Activated CD8-positive, alpha-beta memory T cell treated with anti-CD3 and anti-CD28 coated beads, Interleukin-2, amount 50 U/mL, for 48 hours (primary cell): ENCODE measurements around the gene CDK2.
"Not testable (repeated sequence)": the region's sequence is repeated elsewhere in the genome, so short reads cannot be mapped to it uniquely, and the experiment has no call there.

Experiments used
- DNase-seq: peaks from one replicate; pipeline ENCODE4 v3.0.0-alpha.2; 2020

The CDK2 gene

GRCh38 chr12:55966408-55967281, at the start of gene CDK2:
Gene CDK2, plus strand, starts transcription at chr12:55966830. Its CDS starts 179 bp downstream, at chr12:55967009.
- peak; percentile 96 for DNase-seq

- not testable (repeated sequence) for DNase-seq
These were observed 47.6 kb upstream of the CDK2 start for GRCh38 chr12:55919032-55919431.

- no peak for DNase-seq
These were observed 44.5 kb upstream of the CDK2 start for GRCh38 chr12:55922126-55922525.

- peak; percentile 38 for DNase-seq
These were observed 43.0 kb upstream of the CDK2 start for GRCh38 chr12:55923648-55924047.

DNA sequence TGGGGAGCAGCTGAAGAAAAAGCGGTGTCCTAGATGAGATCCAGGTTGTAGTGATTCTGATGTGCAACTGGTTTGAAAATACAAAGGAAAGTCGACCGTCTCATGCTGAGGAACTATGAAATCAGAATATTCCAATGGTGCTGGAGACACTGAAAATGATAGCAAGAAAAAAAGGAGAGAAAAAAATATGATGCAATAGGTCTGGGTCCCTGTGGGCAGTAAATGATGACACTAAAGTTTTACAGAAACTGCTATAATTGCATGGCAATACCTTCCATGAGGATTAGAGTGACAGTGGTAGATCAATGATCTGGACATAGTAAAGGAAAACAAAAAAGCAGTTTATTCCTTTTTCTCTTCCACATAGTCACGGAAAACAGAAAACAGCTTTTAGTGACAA, 41.3 kb upstream of the CDK2 start:
- DNase-seq: no peak

DNA sequence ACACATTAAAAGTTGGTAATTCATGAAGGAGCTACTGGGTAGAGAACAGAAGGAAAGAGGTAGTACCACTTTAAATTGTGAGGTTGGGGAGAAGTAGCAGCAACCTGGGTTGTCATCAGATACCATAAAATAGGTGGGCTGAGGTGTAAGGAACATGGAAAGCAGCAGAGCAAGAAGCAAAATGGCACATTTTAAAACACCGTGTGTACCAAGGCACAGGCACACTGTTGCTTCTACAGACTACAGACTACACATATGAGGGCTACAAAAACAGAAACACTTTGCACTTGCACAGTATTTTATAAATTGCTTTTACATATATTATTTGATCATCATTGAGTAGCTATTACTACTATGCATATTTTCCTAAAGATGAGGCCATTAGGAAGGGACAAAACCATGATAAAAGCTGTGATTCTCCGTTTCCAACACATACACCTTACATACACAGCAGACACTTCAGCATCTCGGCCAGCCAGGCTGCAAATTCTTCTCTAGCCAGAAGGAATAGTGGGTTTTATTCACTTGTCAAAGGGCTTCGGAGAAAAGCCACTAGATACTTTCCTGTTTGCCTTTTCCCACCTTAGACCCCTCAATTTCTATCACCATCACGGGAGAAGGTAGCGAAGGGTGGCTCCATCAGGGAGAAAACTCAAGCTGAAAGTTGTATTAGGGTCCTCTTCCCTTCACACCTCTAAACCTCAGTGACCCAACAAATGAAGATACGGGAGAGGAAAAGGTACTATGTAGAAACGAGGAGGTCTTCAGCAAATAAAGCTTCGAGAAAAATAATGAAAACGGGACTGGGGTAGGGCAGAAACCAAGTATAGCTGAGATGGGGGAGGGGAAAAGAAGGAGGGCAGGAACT, 40.5 kb upstream of the CDK2 start:
- DNase-seq: no peak

- DNase-seq: peak; percentile 96
These were observed 39.7 kb upstream of the CDK2 start for GRCh38 chr12:55926738-55927587.

DNA sequence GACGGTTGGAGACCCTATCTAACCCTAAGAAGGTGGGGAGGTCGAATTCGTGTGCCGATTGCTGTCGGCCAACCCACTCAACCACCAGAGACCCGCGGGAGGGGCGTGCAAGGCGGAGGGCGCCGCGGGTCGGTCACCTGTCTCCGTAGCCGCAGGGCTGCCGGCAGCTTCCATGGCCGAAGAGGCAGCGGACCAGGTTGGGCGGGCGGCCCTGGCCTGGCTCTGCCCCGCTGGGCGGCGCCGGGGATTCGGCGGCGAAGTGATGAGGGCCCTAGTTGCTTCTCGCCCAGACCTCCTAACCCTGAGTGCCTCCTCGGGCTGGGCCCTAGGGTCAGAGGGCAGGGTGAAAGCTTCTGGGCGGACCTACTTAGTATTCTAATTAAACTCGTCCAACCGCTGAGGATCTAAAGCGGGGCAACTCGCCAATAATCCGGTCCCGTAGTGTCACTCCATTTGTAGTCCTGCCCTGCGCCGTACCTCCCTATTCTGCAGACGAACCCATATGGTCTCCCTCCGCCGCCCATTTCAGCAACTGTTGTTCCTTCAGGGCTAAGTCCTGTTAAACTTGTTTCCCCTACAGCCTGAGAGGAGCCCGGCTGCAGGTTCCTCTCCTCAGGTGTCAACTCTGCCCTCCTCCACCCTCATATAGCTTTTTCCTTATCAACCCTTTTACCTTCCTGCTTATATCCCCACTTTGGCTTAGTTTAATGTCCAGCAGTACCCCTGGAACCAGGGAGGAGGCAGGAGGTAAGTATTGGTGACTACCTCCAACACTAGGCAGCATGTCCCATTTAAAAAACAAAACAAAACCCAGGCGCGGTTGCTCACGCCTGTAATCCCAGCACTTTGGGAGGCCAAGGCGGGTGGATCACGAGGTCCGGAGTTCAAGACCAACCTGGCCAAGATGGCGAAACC, 38.8 kb upstream of the CDK2 start, which contains the start of gene PYM1:
TSS of gene PYM1 (minus strand) at position 307 of the 915 bp plus-strand sequence. CDS start at position 174, 133 bp downstream.
- peak; percentile 81 for DNase-seq

DNA sequence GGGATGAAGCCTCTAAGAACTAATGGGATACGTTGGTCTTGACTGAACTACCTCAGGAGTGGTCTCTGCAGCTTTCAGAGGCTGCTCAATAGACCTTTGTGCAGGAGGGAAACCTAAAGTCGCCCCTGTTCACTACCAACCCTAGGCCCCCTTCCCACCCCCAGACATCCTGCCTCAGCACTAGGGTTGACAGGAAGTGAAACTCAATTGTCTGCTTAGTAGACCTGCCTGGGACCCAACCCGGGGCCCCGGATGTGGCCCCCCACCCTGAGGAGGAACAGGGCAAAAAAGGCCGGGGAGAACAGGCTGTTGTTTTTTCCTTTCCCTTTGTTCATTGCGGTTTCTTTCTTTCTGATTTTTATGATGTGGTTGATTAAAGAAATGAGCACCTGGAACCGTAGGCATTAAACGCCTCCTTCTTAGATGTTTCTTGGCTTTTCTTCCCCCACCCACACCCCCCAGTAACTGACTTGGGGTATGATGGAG, 37.3 kb upstream of the CDK2 start:
- peak; percentile 85 for DNase-seq

DNA sequence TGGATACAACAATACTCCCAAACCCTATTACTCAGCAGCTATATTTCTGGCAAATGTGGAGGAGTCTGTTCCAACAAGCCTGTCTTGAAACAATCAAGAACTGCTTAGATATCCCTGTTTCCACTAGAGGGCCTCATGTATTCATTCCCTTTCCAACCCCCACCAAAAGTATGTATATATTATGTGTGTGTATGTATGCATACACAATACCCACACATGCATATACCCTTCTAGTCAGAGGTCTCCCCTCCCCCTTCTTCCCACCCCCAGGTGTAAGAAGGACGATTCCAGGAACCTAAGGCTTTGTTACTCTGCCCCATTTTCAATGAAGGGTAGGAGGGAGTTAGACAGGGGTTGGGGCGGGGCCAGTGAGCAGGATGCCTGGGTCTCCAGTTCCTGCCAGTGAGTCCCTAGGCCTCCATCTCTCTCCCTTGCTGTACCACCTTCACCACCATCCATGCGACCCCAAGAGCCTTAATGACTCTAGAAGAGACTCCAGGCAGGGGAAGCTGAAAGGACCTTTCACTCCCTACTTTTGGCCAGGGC, 35.8 kb upstream of the CDK2 start, which contains the start of gene DGKA:
TSS of gene DGKA (plus strand) at position 392 of the 546 bp plus-strand sequence. CDS start 5,342 bp downstream, outside the sequence.
- DNase-seq: peak; percentile 83

- no peak for DNase-seq
These were observed 35.3 kb upstream of the CDK2 start for GRCh38 chr12:55931317-55931779.

DNA sequence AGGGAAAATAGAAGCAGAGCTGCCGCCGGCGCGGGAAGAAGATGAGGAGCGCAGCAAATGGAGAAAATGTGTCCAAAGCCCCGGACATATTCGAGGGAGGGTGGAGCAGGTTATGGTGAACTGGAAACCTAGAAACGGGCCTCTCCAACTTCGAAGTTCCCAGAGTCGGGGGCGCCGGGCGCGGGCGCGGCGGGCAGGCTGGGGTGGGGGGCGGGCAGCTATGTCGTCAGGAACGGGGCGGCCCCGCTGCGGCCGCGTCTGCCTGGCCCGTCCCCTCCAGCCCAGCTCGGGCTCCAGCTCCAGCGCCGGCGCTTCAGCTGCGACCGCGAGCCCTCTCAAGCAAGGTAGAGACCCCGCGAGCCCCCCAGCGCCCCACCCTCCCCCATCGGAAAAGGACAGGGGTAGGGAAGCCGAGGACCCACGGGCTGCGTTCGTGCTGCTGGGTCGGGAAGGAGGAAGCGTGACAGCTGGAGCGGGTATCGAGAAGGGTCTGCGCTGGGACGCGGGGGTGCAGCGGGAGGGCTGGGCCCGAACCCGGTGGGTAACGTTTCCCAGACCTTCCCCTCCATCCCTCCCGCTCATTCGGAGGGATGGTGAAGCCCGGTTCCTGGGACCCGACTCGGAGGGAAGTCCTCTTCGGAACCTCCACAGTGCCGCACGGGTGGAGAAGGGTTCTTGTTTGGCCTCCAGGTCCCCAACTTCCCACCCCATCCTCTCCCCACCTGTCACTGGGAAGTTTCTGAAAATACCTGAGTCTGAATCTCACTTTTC, 34.7 kb upstream of the CDK2 start:
- peak; percentile 67 for DNase-seq

DNA sequence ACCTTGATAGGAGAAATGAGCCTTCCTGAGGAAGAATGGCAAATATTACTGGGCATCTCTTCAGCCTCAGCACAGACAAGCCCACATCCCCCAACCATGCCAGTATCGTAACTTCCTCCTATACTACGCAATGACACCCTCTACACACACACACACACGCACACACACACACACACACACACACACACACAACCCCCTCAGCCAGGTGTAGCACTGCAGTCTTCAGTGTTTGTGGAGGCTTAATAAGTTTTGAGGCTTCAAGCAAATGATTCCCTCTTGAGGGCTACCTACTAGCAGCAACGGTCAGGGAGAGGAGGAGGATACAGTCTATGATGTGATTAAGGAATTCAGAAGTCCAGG, 34.1 kb upstream of the CDK2 start:
- DNase-seq: peak; percentile 61

- DNase-seq: peak; percentile 47
These were observed 33.3 kb upstream of the CDK2 start for GRCh38 chr12:55933169-55933798.

GRCh38 chr12:55933799-55934742, 32.6 kb upstream of the CDK2 start:
- DNase-seq: peak; percentile 3

DNA sequence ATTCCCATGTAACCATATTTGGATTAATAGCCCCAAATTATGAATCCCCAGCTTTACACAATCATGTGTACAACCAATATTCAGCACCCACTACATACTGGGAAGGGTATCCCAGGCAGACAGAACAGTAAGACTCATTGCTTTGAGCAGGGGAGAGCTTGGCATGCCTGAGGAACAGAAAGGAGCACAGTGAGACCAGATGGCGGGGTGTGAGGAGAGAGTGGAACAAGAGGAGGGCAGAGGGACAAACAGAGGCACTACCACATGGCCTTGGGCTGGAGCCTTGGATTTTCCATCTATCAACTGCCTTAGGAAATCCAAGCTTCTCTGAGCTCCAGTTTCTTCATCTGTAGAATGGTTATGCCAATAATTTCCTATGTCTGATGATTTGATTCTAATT, 31.9 kb upstream of the CDK2 start:
- DNase-seq: no peak

GRCh38 chr12:55935738-55936151, 30.9 kb upstream of the CDK2 start:
- peak; percentile 66 for DNase-seq

GRCh38 chr12:55937981-55938380, 28.6 kb upstream of the CDK2 start:
- DNase-seq: no peak
